ENCODE data around the gene LRP6. TPM values are rescaled to one million over a fixed set of nuclear protein-coding genes. Genes with fewer than 3 reads are reported as not detected.
"Not testable (repeated sequence)": the region's sequence is repeated elsewhere in the genome, so short reads cannot be mapped to it uniquely, and the experiment has no call there.

LRP6 gene
- 10 to 100 TPM in 1 of 4 donors, 1 to 10 TPM in 3; 4.3 to 18.7 (median 9.0) TPM for total RNA-seq

DNA sequence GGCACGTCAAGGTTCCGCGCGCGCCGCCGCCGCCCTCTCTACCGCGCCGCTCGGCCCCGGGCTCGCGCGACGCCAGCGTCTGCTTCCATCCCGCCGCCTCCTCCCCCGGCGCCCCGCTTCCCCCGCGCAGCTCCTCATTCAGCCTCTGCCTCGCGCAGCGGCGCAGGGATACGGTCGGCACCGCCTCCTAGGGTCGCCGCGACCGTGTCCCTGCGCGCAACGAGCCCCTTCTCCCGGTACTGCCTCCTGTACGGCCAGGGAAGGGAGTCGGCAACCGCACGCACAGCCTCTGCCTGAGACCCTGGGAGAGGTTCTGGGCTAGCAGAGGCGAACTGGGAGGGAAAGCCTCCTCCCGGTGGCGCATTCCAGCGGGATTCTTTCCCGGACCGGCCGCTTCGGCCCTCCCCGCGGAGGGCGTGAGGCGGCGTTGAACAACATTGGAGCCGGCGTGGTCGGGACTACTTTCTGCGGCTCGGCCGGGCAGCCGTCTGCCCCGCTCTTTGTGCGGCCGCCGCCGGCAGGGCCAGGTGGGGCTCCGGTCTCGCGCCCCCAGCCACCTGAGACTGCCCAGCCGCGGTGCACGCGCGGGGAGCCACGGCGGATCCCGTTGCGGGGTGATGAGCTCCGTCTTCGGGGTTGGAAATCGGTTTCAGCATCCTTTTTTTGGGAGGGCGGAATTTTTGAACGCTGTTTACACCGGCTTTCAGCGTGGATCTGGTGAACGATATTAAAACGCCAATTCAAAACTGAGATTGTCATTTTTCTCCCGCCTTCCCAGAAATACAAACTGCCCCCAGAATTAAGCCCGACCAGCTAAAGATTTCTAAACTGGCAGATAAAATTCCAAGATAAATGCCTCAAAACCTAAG, at the start of gene LRP6:
Gene LRP6, minus strand, starts transcription at position 172 of the 869 bp plus-strand sequence. CDS start 309 bp downstream, outside the sequence.
- intact Hi-C loops (cut with DNase I): no loop called here
- 0% methylated on average over 4 to 29 of the region's 92 CpGs for WGBS, 2 donors

DNA sequence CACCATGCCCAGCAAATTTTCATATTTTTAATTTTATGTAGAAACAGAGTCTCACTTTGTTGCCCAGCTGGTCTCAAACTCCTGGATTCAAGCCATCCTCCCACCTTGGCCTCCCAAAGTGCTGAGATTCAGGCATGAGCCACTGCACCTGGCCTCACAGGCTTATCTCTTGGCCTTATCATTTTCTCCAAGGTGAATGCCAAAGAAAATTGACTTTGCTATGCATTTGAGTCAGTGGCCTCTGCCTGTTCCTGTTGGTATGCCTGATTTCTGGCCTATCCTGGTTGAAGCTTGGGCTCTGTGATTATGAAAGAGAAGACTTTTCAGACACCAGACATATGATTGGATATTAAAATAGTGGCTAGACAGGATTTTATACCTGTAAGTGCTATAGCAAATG, 49.0 kb upstream of the LRP6 start:
- no peak overlapping the region for H3K4me3 ChIP-seq
- no peak for DNase-seq
- no peaks in the 10 kb centered on the region for H3K36me3 ChIP-seq
- H3K27me3 ChIP-seq: no peaks in the 10 kb centered on the region
- intact Hi-C loops (cut with DNase I): no loop called here
- H3K9me3 ChIP-seq: no peaks in the 10 kb centered on the region
- TF ChIP-seq POLR2A (IDR thresholded peaks at IDR 0.05) (no peak), CTCF (IDR thresholded peaks at IDR 0.05) (no peak)
- no peak overlapping the region for H3K27ac ChIP-seq
- peaks cover 0 to 12% (median 0%) of the 10 kb centered on the region in 3 donors for H3K4me1 ChIP-seq

More for the DNA sequence above, at the start of gene LRP6:
- H3K27ac ChIP-seq: peak within 1 kb of the TSS; percentile 95 to 98 (median 96)
- peaks cover 0 to 32% (median 12%) of the 10 kb centered on the region in 3 donors for H3K4me1 ChIP-seq
- H3K9me3 ChIP-seq: no peaks in the 10 kb centered on the region
- peaks cover 0 to 4% (median 0%) of the 10 kb centered on the region in 4 donors for H3K27me3 ChIP-seq
- no peaks in the 10 kb centered on the region for H3K36me3 ChIP-seq
- H3K4me3 ChIP-seq: peak within 1 kb of the TSS; percentile 75 to 90 (median 79)
- DNase-seq: no peak
- TF ChIP-seq POLR2A (IDR thresholded peaks at IDR 0.05): peak in 3 of 4 donors; percentile 18 to 73 (median 52)
- TF ChIP-seq CTCF (IDR thresholded peaks at IDR 0.05): peak in 3 of 6 experiments; percentile 12 to 27 (median 14)

GRCh38 chr12:12310695-12311094, 43.9 kb upstream of the LRP6 start:
- intact Hi-C loops (cut with DNase I); H3K27ac ChIP-seq; H3K27me3 ChIP-seq; H3K9me3 ChIP-seq; H3K4me1 ChIP-seq; H3K4me3 ChIP-seq; H3K36me3 ChIP-seq; DNase-seq: not testable (repeated sequence)
- WGBS, 2 donors: 73 to 78% methylated on average over 7 of the region's 10 CpGs

- TF ChIP-seq POLR2A (IDR thresholded peaks at IDR 0.05) (no peak), CTCF (IDR thresholded peaks at IDR 0.05) (no peak)
- Histone ChIP-seq H3K4me3 (no peak overlapping the region), H3K9me3 (no peaks in the 10 kb centered on the region), H3K27me3 (no peaks in the 10 kb centered on the region), H3K36me3 (no peaks in the 10 kb centered on the region), H3K4me1 (no peaks in the 10 kb centered on the region), H3K27ac (no peak overlapping the region)
- intact Hi-C loops (cut with DNase I): no loop called here
- no peak for DNase-seq
- WGBS, 2 donors: 73 to 77% methylated on average over 6 to 7 of the region's 7 CpGs
Measured at GRCh38 chr12:12305568-12306300, 38.9 kb upstream of the LRP6 start.

GRCh38 chr12:12302976-12303375, 36.1 kb upstream of the LRP6 start:
- 88 to 90% methylated on average over 2 of the region's 2 CpGs for WGBS, 2 donors
- H3K36me3 ChIP-seq: no peaks in the 10 kb centered on the region
- H3K27me3 ChIP-seq: no peaks in the 10 kb centered on the region
- H3K9me3 ChIP-seq: no peaks in the 10 kb centered on the region
- no peak for DNase-seq
- H3K4me1 ChIP-seq: no peaks in the 10 kb centered on the region
- TF ChIP-seq POLR2A (IDR thresholded peaks at IDR 0.05): no peak
- TF ChIP-seq CTCF (IDR thresholded peaks at IDR 0.05): no peak
- intact Hi-C loops (cut with DNase I): no loop called here
- no peak overlapping the region for H3K4me3 ChIP-seq
- no peak overlapping the region for H3K27ac ChIP-seq
